Adrenal gland (tissue), 5 donors: ENCODE measurements around the gene ZNF445.

Source experiments
- POLR2A ChIP-seq, 2 donors: fragments of 450-650 bp; IDR thresholded peaks; one replicate each; pipeline ENCODE4 v1.6.1; 2017; ENCODE audit warnings: antibody characterized with exemption in 2 of 2, mild to moderate bottlenecking in 2 of 2, moderate library complexity in 1 of 2
- TF ChIP-seq, protein P1 (sequence below), 6 experiments: fragments of 450-650 bp in 4 of 6; fragments of 200-600 bp in 2 of 6; sonication (generic) in 1 of 6; IDR thresholded peaks; 1 replicate in 5 of 6; 2 replicates in 1 of 6; pipeline versions ENCODE4 v1.5.1 to v1.8.0; 2016 to 2021; ENCODE audit warnings: antibody characterized with exemption in 6 of 6, mild to moderate bottlenecking in 2 of 6, moderate library complexity in 1 of 6
- donor health status: DM: no; HTN: no; CAD: no.

DNA sequence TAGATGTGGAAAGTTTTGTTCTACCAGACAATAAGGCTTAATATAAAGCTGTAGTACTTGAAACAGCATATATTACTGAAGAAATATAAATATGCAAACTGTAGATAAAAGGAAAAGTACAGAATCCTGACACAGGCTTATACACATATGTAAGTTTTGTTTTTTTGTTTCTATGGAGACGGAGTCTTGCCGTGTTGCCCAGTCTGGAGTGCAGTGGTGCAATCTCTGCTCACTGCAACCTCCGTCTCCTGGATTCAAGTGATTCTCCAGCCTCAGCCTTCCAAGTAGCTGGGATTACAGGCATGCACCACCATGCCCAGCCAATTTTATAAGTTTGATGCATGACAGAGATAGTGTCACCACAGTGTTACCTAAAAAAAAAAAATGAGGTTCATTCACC, 29.1 kb upstream of the ZNF445 start:
- TF ChIP-seq, protein P1, sequence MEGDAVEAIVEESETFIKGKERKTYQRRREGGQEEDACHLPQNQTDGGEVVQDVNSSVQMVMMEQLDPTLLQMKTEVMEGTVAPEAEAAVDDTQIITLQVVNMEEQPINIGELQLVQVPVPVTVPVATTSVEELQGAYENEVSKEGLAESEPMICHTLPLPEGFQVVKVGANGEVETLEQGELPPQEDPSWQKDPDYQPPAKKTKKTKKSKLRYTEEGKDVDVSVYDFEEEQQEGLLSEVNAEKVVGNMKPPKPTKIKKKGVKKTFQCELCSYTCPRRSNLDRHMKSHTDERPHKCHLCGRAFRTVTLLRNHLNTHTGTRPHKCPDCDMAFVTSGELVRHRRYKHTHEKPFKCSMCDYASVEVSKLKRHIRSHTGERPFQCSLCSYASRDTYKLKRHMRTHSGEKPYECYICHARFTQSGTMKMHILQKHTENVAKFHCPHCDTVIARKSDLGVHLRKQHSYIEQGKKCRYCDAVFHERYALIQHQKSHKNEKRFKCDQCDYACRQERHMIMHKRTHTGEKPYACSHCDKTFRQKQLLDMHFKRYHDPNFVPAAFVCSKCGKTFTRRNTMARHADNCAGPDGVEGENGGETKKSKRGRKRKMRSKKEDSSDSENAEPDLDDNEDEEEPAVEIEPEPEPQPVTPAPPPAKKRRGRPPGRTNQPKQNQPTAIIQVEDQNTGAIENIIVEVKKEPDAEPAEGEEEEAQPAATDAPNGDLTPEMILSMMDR (IDR thresholded peaks at IDR 0.05), result no peak
- no peak for TF ChIP-seq POLR2A (IDR thresholded peaks at IDR 0.05)
